ENCODE measurements around the gene JAZF1. TPM values are rescaled to one million over a fixed set of nuclear protein-coding genes. Genes with fewer than 3 reads are reported as not detected.

Gene JAZF1
- total and polyA plus RNA-seq, 2 of the 8 experiments (the other 6 are each of a cell fraction or from before 2014, with no cell fraction given) = 2.6 to 21.8 TPM

- TF ChIP-seq, protein P1, sequence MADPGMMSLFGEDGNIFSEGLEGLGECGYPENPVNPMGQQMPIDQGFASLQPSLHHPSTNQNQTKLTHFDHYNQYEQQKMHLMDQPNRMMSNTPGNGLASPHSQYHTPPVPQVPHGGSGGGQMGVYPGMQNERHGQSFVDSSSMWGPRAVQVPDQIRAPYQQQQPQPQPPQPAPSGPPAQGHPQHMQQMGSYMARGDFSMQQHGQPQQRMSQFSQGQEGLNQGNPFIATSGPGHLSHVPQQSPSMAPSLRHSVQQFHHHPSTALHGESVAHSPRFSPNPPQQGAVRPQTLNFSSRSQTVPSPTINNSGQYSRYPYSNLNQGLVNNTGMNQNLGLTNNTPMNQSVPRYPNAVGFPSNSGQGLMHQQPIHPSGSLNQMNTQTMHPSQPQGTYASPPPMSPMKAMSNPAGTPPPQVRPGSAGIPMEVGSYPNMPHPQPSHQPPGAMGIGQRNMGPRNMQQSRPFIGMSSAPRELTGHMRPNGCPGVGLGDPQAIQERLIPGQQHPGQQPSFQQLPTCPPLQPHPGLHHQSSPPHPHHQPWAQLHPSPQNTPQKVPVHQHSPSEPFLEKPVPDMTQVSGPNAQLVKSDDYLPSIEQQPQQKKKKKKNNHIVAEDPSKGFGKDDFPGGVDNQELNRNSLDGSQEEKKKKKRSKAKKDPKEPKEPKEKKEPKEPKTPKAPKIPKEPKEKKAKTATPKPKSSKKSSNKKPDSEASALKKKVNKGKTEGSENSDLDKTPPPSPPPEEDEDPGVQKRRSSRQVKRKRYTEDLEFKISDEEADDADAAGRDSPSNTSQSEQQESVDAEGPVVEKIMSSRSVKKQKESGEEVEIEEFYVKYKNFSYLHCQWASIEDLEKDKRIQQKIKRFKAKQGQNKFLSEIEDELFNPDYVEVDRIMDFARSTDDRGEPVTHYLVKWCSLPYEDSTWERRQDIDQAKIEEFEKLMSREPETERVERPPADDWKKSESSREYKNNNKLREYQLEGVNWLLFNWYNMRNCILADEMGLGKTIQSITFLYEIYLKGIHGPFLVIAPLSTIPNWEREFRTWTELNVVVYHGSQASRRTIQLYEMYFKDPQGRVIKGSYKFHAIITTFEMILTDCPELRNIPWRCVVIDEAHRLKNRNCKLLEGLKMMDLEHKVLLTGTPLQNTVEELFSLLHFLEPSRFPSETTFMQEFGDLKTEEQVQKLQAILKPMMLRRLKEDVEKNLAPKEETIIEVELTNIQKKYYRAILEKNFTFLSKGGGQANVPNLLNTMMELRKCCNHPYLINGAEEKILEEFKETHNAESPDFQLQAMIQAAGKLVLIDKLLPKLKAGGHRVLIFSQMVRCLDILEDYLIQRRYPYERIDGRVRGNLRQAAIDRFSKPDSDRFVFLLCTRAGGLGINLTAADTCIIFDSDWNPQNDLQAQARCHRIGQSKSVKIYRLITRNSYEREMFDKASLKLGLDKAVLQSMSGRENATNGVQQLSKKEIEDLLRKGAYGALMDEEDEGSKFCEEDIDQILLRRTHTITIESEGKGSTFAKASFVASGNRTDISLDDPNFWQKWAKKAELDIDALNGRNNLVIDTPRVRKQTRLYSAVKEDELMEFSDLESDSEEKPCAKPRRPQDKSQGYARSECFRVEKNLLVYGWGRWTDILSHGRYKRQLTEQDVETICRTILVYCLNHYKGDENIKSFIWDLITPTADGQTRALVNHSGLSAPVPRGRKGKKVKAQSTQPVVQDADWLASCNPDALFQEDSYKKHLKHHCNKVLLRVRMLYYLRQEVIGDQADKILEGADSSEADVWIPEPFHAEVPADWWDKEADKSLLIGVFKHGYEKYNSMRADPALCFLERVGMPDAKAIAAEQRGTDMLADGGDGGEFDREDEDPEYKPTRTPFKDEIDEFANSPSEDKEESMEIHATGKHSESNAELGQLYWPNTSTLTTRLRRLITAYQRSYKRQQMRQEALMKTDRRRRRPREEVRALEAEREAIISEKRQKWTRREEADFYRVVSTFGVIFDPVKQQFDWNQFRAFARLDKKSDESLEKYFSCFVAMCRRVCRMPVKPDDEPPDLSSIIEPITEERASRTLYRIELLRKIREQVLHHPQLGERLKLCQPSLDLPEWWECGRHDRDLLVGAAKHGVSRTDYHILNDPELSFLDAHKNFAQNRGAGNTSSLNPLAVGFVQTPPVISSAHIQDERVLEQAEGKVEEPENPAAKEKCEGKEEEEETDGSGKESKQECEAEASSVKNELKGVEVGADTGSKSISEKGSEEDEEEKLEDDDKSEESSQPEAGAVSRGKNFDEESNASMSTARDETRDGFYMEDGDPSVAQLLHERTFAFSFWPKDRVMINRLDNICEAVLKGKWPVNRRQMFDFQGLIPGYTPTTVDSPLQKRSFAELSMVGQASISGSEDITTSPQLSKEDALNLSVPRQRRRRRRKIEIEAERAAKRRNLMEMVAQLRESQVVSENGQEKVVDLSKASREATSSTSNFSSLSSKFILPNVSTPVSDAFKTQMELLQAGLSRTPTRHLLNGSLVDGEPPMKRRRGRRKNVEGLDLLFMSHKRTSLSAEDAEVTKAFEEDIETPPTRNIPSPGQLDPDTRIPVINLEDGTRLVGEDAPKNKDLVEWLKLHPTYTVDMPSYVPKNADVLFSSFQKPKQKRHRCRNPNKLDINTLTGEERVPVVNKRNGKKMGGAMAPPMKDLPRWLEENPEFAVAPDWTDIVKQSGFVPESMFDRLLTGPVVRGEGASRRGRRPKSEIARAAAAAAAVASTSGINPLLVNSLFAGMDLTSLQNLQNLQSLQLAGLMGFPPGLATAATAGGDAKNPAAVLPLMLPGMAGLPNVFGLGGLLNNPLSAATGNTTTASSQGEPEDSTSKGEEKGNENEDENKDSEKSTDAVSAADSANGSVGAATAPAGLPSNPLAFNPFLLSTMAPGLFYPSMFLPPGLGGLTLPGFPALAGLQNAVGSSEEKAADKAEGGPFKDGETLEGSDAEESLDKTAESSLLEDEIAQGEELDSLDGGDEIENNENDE (IDR thresholded peaks at IDR 0.05; ENCODE audit: insufficient replicate concordance, low read length) = no peak
- TF ChIP-seq MAFK (IDR thresholded peaks at IDR 0.05; ENCODE audit: low read depth, low read length) (no peak), HDAC2 (IDR thresholded peaks at IDR 0.05; ENCODE audit: borderline replicate concordance in 1 of 2, low read depth in 2 of 2, low read length in 2 of 2) (no peak), FOSL1 (IDR thresholded peaks at IDR 0.05; ENCODE audit: insufficient read depth, low read depth, low read length) (no peak), RAD21 (IDR thresholded peaks at IDR 0.05 in 1 of 2, conservative IDR thresholded peaks at IDR 0.05 in 1 of 2; ENCODE audit: low read depth in 2 of 2, low read length in 2 of 2) (no peak), YY1 (IDR thresholded peaks at IDR 0.05; ENCODE audit: low read depth, low read length) (no peak), POLR2AphosphoS5 (IDR thresholded peaks at IDR 0.05; ENCODE audit: low read depth, low read length) (no peak), ASH2L (IDR thresholded peaks at IDR 0.05; ENCODE audit: low read length) (no peak), JUND (IDR thresholded peaks at IDR 0.05; ENCODE audit: low read length) (no peak)
Observed at GRCh38 chr7:28029051-28029450, 151.5 kb downstream of the JAZF1 start (continued).

All from H1 (cell line).